Stomach (tissue), 9 donors: Measurements from ENCODE around the gene LRP10. TPM values are rescaled to one million over a fixed set of nuclear protein-coding genes. Genes with fewer than 3 reads are reported as not detected.
"Not testable (repeated sequence)": the region's sequence is repeated elsewhere in the genome, so short reads cannot be mapped to it uniquely, and the experiment has no call there.

ENCODE experiments used
- DNase-seq, 2 donors: peaks; one replicate each; pipeline versions ENCODE4 v3.0.0 to v3.0.0-alpha.2; 2013 to 2019
- H3K27ac ChIP-seq, 5 donors: fragments of 200-600 bp in 4 of 5; sonication (generic) in 4 of 5; one replicate each; pipeline ENCODE4 v1.5.1; 2013 to 2019; ENCODE audit warnings: mild to moderate bottlenecking in 1 of 5, moderate library complexity in 1 of 5
- H3K27me3 ChIP-seq, 3 donors: fragments of 200-600 bp; sonication (generic); one replicate each; pipeline ENCODE4 v1.5.1; 2017 to 2019; ENCODE audit warnings: mixed run types in 1 of 3
- H3K36me3 ChIP-seq, 4 donors: fragments of 200-600 bp; sonication (generic); 1 replicate in 3 of 4; 2 replicates in 1 of 4; pipeline ENCODE4 v1.5.1; 2016 to 2019
- H3K4me1 ChIP-seq, 4 donors: fragments of 200-600 bp; sonication (generic); one replicate each; pipeline ENCODE4 v1.5.1; 2016 to 2019
- H3K4me3 ChIP-seq, 4 donors: fragments of 200-600 bp; sonication (generic) in 3 of 4; one replicate each; pipeline ENCODE4 v1.5.1; 2016 to 2019; ENCODE audit warnings: mild to moderate bottlenecking in 1 of 4
- H3K9me3 ChIP-seq, 4 donors: fragments of 200-600 bp; sonication (generic); one replicate each; pipeline ENCODE4 v1.5.1; 2016 to 2019
- EP300 ChIP-seq: sonication (generic); formaldehyde crosslinking; IDR thresholded peaks from one replicate; pipeline ENCODE4 v1.6.1; 2017; ENCODE audit warnings: antibody characterized with exemption
- POLR2A ChIP-seq, 4 donors: fragments of 450-650 bp; IDR thresholded peaks; one replicate each; pipeline ENCODE4 v1.6.1; 2016; ENCODE audit warnings: antibody characterized with exemption in 4 of 4, control low read depth in 2 of 4, mild to moderate bottlenecking in 1 of 4, moderate library complexity in 1 of 4
- POLR2AphosphoS5 ChIP-seq, 3 donors: sonication (generic); formaldehyde crosslinking; IDR thresholded peaks; one replicate each; pipeline ENCODE4 v1.6.1; 2016; ENCODE audit warnings: antibody characterized with exemption in 3 of 3
- WGBS, 5 donors: extraction: QIAGEN DNeasy Blood & Tissue Kit in 3 of 5; methylation state at CpG; one replicate each; pipeline versions ENCODE4 v1.1.5 to v1.1.7; 2013 to 2018; 5-methylcytosine and 5-hydroxymethylcytosine counted together
- intact Hi-C: fragments of 100-400 bp; cut with DNase I; formaldehyde crosslinking; loops from one replicate; pipeline ENCODE4 v1.15.1; 2023; ENCODE audit warnings: low total_unique reads
- polyA plus RNA-seq, 3 donors: library from polyadenylated mRNA; stranded (reverse); fragments of 200-250 nt; gene quantifications; one replicate each; pipeline ENCODE4 v1.2.3, GENCODE V29; 2013
- total RNA-seq, 5 donors: library from RNA; depleted of rRNA; stranded (reverse); fragments of >200 nt; gene quantifications; one replicate each; pipeline versions ENCODE4 v1.1.0 to v1.2.3, GENCODE V29; 2014 to 2016
- TF ChIP-seq, protein P1 (sequence below), 7 experiments: fragments of 450-650 bp in 4 of 7; fragments of 200-600 bp in 3 of 7; sonication (generic) in 3 of 7; IDR thresholded peaks; one replicate each; pipeline ENCODE4 v1.5.1; 2016 to 2019; ENCODE audit warnings: antibody characterized with exemption in 7 of 7, control low read depth in 2 of 7, mild to moderate bottlenecking in 1 of 7
- donor health status: healthy with polysubstance abuse.
- donor health status: Bipolar disorder and iron deficiency.
- donor health status: healthy.

The LRP10 gene
- total and polyA plus RNA-seq, 8 donors, result 25.1 to 277 (median 63.6) TPM

DNA sequence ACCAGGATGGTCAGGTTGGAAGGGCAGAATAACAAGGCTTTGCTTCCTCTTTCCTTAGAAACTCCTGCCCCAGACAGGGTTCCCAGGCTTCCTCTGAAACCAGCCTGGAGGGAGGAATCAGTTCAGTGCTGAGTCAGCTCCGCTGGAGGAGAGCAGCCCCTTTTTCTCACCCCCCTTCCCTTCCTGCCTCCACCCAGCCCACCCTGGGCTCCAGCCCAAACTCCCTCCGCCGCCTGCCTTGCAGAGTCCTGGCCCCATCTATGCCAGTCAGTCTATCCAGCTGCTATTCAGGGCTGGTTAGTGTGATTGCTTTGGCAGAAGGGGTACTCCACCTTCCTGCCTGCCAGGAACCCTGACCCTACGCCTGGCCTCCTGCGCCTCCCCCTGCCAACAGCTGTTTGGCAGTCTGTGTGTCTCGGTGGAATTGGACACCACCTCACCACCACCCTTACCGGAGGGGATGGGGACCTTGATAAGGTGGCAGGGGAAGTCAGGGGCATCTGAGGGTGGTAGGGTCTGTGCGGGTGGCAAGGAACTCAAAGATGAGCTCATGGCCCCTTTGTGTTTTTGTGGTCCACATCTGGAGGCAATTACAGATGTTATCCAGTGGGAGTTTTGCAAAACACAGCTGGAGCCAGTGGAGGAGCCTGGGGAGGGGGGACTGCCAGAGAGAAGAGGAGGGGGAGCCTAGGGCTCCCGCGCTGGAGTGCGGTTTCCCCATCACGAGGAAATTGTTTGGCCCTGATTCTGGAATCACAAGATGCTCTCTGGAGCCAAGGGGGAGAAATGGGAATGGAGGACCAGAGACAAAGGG lies 23.0 kb upstream of the LRP10 start:
- intact Hi-C loops, result loop anchor here (10.0 kb wide), 1 partner anchor 294 kb away; no protein-coding TSS in a partner anchor
- peak overlapping the region; percentile 73 to 90 (median 88) for H3K27ac ChIP-seq
- H3K27me3 ChIP-seq, result no peaks in the 10 kb centered on the region
- H3K4me1 ChIP-seq, result peaks cover 65 to 91% (median 72%) of the 10 kb centered on the region in 4 donors
- peak; percentile 44 to 94 for DNase-seq
- 15 to 38% (median 25%) methylated on average over 12 of the region's 12 CpGs for WGBS, 5 donors
- TF ChIP-seq POLR2AphosphoS5 (IDR thresholded peaks at IDR 0.05) (peak in 1 of 3 donors; percentile 51), EP300 (no peak)
- peak overlapping the region in 1 of 4 donors; percentile 13 for H3K4me3 ChIP-seq
- no peaks in the 10 kb centered on the region for H3K9me3 ChIP-seq
- peaks cover 33 to 37% (median 36%) of the 10 kb centered on the region in 4 donors for H3K36me3 ChIP-seq

- H3K9me3 ChIP-seq, result no peaks in the 10 kb centered on the region
- no peak overlapping the region for H3K4me3 ChIP-seq
- peak overlapping the region; percentile 66 to 90 (median 88) for H3K27ac ChIP-seq
- no peak for TF ChIP-seq POLR2AphosphoS5 (IDR thresholded peaks at IDR 0.05)
- TF ChIP-seq, protein P1, sequence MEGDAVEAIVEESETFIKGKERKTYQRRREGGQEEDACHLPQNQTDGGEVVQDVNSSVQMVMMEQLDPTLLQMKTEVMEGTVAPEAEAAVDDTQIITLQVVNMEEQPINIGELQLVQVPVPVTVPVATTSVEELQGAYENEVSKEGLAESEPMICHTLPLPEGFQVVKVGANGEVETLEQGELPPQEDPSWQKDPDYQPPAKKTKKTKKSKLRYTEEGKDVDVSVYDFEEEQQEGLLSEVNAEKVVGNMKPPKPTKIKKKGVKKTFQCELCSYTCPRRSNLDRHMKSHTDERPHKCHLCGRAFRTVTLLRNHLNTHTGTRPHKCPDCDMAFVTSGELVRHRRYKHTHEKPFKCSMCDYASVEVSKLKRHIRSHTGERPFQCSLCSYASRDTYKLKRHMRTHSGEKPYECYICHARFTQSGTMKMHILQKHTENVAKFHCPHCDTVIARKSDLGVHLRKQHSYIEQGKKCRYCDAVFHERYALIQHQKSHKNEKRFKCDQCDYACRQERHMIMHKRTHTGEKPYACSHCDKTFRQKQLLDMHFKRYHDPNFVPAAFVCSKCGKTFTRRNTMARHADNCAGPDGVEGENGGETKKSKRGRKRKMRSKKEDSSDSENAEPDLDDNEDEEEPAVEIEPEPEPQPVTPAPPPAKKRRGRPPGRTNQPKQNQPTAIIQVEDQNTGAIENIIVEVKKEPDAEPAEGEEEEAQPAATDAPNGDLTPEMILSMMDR (IDR thresholded peaks at IDR 0.05), result no peak
- no peak for TF ChIP-seq POLR2A (IDR thresholded peaks at IDR 0.05)
- TF ChIP-seq EP300, result no peak
- peaks cover 28 to 29% (median 28%) of the 10 kb centered on the region in 4 donors for H3K36me3 ChIP-seq
- no peaks in the 10 kb centered on the region for H3K27me3 ChIP-seq
- intact Hi-C loops, result loop anchor here (10.0 kb wide), 1 partner anchor 295 kb away; no protein-coding TSS in a partner anchor
- peaks cover 65 to 92% (median 74%) of the 10 kb centered on the region in 4 donors for H3K4me1 ChIP-seq
- WGBS, 5 donors, result 53 to 66% (median 59%) methylated on average over 14 to 19 of the region's 19 CpGs
- DNase-seq, result peak in 1 of 2 donors; percentile 38
Observed at GRCh38 chr14:22849212-22849819, 22.2 kb upstream of the LRP10 start.

DNA sequence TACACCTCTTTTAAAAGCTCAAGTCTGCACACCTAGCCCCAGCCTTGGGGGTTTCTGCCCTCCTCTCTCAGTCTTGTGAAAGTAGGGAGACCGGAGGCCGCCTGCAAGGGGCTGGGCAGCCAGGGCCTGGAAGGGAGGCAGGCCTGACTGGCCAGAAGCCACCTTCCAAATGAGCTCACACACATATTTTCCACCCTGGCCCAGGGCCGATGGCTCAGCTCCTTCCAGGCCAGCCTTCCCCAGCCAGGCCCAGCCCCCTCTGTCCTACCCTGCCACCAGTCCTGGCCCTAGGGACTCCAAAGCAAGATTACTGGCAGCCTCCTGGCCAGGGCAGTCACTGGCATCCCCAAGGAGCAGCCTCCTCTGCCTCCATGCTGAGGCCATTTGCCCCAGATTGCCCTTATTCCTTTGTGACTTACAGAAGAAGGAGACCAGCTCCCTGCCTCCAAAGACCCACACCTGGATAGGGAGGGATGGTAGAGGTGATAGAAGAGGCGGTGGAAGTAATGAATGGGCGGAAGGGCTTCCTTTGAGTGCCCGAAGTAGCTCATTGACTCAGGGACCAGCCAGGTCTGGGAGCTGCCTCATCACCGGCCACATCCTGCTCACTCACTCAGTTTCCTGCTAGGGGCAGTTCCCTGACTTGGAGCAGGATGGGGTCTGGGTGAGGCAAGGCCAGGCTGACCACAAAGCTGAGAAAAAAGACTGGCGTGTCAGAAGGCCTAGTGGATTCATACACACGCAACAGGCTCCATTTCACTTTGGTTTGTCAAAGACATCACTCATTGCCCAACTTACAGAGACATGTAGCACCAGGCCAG lies 20.4 kb upstream of the LRP10 start:
- DNase-seq, result peak; percentile 91 to 92
- 33 to 56% (median 51%) methylated on average over 9 of the region's 9 CpGs for WGBS, 5 donors
- H3K9me3 ChIP-seq, result no peaks in the 10 kb centered on the region
- intact Hi-C loops, result no loop called here
- no peak overlapping the region for H3K4me3 ChIP-seq
- H3K4me1 ChIP-seq, result peaks cover 61 to 75% (median 68%) of the 10 kb centered on the region in 4 donors
- H3K27ac ChIP-seq, result peak overlapping the region; percentile 61 to 90 (median 88)
- peaks cover 9 to 11% (median 10%) of the 10 kb centered on the region in 4 donors for H3K36me3 ChIP-seq
- H3K27me3 ChIP-seq, result no peaks in the 10 kb centered on the region
- TF ChIP-seq POLR2A (IDR thresholded peaks at IDR 0.05), result no peak
- peak; percentile 48 to 71 (median 59) for TF ChIP-seq POLR2AphosphoS5 (IDR thresholded peaks at IDR 0.05)

DNA sequence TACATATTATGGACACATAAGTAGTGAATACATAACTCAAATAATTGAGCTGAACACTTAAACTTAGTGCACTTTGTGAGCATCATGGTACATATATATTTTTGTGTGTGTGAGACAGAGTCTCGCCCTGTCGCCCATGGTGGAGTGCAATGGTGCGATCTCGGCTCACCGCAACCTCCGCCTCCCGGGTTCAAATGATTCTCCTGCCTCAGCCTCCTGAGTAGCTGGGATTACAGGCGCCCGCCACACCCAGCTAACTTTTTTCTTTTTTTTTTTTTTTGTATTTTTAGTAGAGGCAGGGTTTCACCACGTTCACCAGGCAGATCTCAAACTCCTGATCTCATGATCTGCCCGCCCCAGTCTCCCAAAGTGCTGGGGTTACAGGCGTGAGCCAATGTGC lies 19.4 kb upstream of the LRP10 start:
- H3K36me3 ChIP-seq, intact Hi-C loops, H3K9me3 ChIP-seq, H3K4me3 ChIP-seq, DNase-seq, H3K27me3 ChIP-seq: not testable (repeated sequence)
- 69 to 77% (median 77%) methylated on average over 9 to 12 of the region's 12 CpGs for WGBS, 5 donors
- peaks cover 51 to 65% (median 57%) of the 10 kb centered on the region in 4 donors for H3K4me1 ChIP-seq
- peak overlapping the region in 4 of 5 donors; percentile 72 to 90 (median 88) for H3K27ac ChIP-seq

DNA sequence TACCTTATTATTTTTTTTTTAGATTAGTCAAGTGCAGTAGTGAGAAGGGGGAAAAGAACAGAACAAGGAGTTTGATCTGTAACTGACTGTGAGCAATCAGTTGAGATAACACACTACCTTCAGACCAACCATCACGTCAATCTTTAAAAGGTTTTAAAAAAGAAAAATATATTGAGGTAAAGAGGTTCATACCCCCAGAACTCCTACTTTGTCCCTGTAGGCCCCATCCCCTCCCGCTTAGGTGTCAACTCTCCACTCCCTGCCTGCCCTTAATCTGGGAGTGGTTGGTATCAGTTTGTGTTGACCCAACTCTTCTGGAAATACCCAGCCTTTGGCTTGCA lies 19.0 kb upstream of the LRP10 start:
- intact Hi-C loops, result no loop called here

More for the DNA sequence above, 19.0 kb upstream of the LRP10 start:
- Histone ChIP-seq H3K4me1 (peaks cover 47 to 61% (median 54%) of the 10 kb centered on the region in 4 donors), H3K36me3 (no peaks in the 10 kb centered on the region), H3K9me3 (no peaks in the 10 kb centered on the region), H3K27ac (peak overlapping the region; percentile 72 to 89 (median 84)), H3K27me3 (no peaks in the 10 kb centered on the region), H3K4me3 (no peak overlapping the region)
- TF ChIP-seq POLR2A (IDR thresholded peaks at IDR 0.05) (no peak), POLR2AphosphoS5 (IDR thresholded peaks at IDR 0.05) (no peak), EP300 (no peak)
- TF ChIP-seq, protein P1 (IDR thresholded peaks at IDR 0.05), result no peak
- WGBS, 5 donors, result 37 to 60% (median 44%) methylated on average over 2 of the region's 2 CpGs
- DNase-seq, result no peak
